OCI-LY3 (cell line): ENCODE data around the gene USP21.

Experiments used
- H2AFZ ChIP-seq: fragments of 200-600, 300-600 bp; shearing (Covaris generic); 2 replicates; pipeline ENCODE4 v1.6.0; 2014; ENCODE audit warnings: antibody characterized with exemption, low read depth, low read length
- H3K27ac ChIP-seq: fragments of 200-600, 300-600 bp; sonication (generic); 2 replicates; pipeline ENCODE4 v1.5.1; 2014; ENCODE audit warnings: mild to moderate bottlenecking, low read length, moderate library complexity, mixed read lengths
- H3K27me3 ChIP-seq: fragments of 200-600, 300-600 bp; sonication (generic); 2 replicates; pipeline ENCODE4 v1.6.1; 2014; ENCODE audit warnings: low read depth, low read length, mixed read lengths
- H3K36me3 ChIP-seq: fragments of 200-600, 300-600 bp; sonication (generic); replicated peaks from 2 replicates; pipeline ENCODE3; 2014; ENCODE audit warnings: low read depth, low read length, mixed read lengths
- H3K4me1 ChIP-seq: fragments of 300-600, 200-600 bp; sonication (generic); 2 replicates; pipeline ENCODE4 v1.6.1; 2014; ENCODE audit warnings: low read length, mixed read lengths
- H3K4me2 ChIP-seq: fragments of 200-600, 300-600 bp; sonication (generic); 2 replicates; pipeline ENCODE4 v1.6.1; 2014; ENCODE audit warnings: low read length, mixed read lengths
- H3K4me3 ChIP-seq: fragments of 300-600, 200-600 bp; sonication (generic); 2 replicates; pipeline ENCODE4 v1.5.1; 2014; ENCODE audit warnings: antibody characterized with exemption, mild to moderate bottlenecking, low read length, moderate library complexity
- H3K79me2 ChIP-seq: fragments of 300-600, 200-600 bp; shearing (Covaris generic); 2 replicates; pipeline ENCODE4 v1.6.1; 2014; ENCODE audit warnings: mild to moderate bottlenecking, low read length, mixed read lengths
- H3K9ac ChIP-seq: fragments of 300-600, 200-600 bp; shearing (Covaris generic); 2 replicates; pipeline ENCODE4 v1.6.0; 2014; ENCODE audit warnings: mild to moderate bottlenecking, low read length, moderate library complexity
- H3K9me3 ChIP-seq: fragments of 200-600, 300-600 bp; shearing (Covaris generic); 2 replicates; pipeline ENCODE4 v1.6.1; 2014; ENCODE audit warnings: low read length, mixed read lengths; ENCODE audit not compliant: insufficient read depth
- H4K20me1 ChIP-seq: fragments of 200-600, 300-600 bp; sonication (generic); 2 replicates; pipeline ENCODE4 v1.6.1; 2016; ENCODE audit warnings: low read length, mixed read lengths; ENCODE audit not compliant: insufficient read depth
- EZH2phosphoT487 ChIP-seq: fragments of 200-600 bp; shearing (Covaris generic); IDR thresholded peaks from 2 replicates; pipeline ENCODE4 v1.6.1; 2018; ENCODE audit warnings: antibody characterized with exemption, mixed run types, low read depth
- TF ChIP-seq, protein P1 (sequence below): fragments of 200-600, 300-600 bp; sonication (generic); IDR thresholded peaks from 2 replicates; pipeline ENCODE4 v1.5.1; 2014; ENCODE audit warnings: antibody characterized with exemption, low read length, low read depth

USP21 gene

DNA sequence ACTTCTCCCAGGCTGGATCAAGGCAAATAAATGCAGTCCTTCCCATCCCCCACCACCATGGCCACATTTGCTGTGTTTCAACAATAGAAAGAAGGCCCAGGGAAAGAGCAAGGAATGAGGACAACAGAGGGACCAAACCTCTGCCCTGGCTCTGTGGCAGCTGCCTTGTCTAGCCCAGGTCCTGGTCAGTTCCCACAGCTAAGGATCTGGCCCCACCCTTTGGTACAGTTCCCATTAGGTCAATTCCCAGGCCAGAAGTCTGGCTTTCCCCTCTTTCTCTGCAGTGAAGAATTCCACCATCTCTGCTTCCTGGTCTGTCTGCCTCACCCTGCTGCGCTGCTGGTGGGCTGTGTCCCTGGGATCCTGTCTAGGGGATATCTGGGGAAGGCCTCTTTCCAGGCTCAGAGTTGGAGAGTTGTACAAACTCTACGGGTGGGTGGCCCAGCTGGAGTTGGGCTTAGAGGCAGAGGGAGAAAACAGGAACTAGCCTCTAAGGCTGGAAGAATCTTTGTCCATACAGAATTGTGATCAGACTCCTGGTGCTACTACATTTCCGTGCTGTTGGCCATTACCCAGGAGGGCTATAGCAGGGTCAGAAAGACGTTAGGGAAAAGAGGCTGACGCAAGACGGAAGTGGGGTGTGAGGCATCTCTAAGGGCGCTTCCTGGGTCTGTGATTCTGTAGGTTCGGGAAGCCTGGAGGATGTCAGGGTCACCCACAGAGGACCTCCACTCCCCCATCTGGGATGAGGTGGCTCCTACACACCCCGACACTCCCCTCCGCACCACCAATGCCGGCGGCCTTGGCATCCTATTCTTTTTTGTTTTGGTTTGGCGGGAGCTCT, 41.9 kb downstream of the USP21 start:
- H3K9ac ChIP-seq, result peak overlapping the region; percentile 96
- H3K27me3 ChIP-seq, result no peaks in the 10 kb centered on the region
- no peaks in the 10 kb centered on the region for H4K20me1 ChIP-seq
- H3K4me1 ChIP-seq, result peaks cover 28% of the 10 kb centered on the region
- no peak for TF ChIP-seq EZH2phosphoT487
- TF ChIP-seq, protein P1, sequence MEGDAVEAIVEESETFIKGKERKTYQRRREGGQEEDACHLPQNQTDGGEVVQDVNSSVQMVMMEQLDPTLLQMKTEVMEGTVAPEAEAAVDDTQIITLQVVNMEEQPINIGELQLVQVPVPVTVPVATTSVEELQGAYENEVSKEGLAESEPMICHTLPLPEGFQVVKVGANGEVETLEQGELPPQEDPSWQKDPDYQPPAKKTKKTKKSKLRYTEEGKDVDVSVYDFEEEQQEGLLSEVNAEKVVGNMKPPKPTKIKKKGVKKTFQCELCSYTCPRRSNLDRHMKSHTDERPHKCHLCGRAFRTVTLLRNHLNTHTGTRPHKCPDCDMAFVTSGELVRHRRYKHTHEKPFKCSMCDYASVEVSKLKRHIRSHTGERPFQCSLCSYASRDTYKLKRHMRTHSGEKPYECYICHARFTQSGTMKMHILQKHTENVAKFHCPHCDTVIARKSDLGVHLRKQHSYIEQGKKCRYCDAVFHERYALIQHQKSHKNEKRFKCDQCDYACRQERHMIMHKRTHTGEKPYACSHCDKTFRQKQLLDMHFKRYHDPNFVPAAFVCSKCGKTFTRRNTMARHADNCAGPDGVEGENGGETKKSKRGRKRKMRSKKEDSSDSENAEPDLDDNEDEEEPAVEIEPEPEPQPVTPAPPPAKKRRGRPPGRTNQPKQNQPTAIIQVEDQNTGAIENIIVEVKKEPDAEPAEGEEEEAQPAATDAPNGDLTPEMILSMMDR, result no peak
- H3K9me3 ChIP-seq, result no peaks in the 10 kb centered on the region
- peaks cover 20% of the 10 kb centered on the region for H3K79me2 ChIP-seq
- H2AFZ ChIP-seq, result peak overlapping the region; percentile 84
- H3K36me3 ChIP-seq, result peaks cover 22% of the 10 kb centered on the region
- H3K4me3 ChIP-seq, result peak overlapping the region; percentile 91
- peak overlapping the region; percentile 86 for H3K4me2 ChIP-seq
- peak overlapping the region; percentile 62 for H3K27ac ChIP-seq

DNA sequence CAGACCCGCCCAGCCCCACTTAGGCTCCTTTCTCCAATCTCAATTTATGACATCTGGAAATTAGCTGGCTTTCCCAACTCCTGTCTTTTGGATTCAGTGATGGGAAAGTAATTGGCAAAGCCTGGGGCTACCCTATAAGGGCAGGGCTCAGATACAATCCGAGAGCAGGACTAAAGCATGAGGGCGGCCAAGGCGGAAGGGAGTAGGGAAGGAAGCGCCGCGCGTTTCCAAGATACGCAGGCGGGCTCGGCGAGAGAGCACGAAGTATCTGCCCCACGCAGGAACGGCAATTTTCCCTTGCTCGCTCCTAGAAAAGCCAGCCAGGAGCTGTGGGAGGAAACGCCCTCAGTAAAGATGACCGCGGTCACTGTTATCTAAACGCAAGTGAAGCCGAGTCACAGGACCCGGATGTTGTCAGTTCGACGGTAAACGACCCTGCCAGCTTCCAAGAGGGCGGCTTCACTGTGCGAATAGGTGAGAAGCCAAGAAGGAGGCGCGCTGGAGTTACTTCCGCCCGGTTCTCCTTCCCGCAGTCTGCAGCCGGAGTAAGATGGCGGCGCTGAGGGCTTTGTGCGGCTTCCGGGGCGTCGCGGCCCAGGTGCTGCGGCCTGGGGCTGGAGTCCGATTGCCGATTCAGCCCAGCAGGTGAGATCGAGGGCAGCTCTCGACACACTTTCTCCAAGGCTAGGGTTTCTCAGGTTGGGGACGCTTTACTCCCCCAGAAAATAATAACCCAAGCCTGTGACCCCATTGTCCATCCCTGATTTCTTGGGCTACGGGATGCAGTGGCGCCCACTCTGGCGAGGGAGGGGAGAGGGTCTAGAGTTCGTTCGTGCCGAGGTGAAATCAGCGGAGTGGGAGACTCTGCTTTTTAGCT, 42.8 kb downstream of the USP21 start, which contains the start of gene NDUFS2:
Gene NDUFS2, plus strand, starts transcription at position 532 of the 877 bp plus-strand sequence. Its CDS starts 19 bp downstream, at position 551.
- H3K4me2 ChIP-seq, result peak within 1 kb of the TSS; percentile 86
- peak within 1 kb of the TSS; percentile 62 for H3K27ac ChIP-seq
- no peaks in the 10 kb centered on the region for H3K27me3 ChIP-seq
- peaks cover 20% of the 10 kb centered on the region for H3K79me2 ChIP-seq
- peak within 1 kb of the TSS; percentile 96 for H3K9ac ChIP-seq
- no peaks in the 10 kb centered on the region for H3K9me3 ChIP-seq
- no peaks in the 10 kb centered on the region for H4K20me1 ChIP-seq
- TF ChIP-seq EZH2phosphoT487, result no peak
- TF ChIP-seq, protein P1, result peak; percentile 43
- H3K36me3 ChIP-seq, result peaks cover 30% of the 10 kb centered on the region
- peak within 1 kb of the TSS; percentile 84 for H2AFZ ChIP-seq
- peaks cover 28% of the 10 kb centered on the region for H3K4me1 ChIP-seq
- peak within 1 kb of the TSS; percentile 91 for H3K4me3 ChIP-seq

DNA sequence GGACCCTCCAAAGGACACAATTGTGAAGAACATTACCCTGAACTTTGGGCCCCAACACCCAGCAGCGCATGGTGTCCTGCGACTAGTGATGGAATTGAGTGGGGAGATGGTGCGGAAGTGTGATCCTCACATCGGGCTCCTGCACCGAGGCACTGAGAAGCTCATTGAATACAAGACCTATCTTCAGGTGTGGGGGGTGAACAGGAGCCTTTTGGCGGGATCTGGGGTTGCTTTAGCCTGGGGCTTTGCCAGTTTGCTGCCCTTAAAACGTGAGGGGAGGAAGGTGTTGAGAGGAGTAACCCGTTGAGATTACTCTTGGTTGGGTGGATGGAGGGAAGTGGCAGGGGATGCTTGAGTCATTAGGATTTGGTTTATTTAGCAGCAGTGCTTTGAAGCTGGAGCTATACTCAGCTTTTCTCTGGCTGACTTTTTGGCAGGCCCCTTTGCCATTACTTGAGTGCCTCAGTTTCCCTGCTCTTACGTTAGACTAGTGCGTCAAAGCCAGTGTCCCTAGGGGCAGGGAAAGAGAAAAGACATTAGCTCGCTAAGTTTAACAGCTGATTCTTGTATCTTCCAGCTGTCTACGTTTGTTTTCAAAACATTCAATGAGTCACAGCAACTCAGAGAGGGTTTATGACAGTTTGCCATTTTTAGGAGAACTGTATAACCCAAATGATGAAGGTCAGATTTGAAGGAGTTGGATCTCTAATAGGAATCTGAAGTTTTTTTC, 47.3 kb downstream of the USP21 start:
- H3K4me1 ChIP-seq, result peaks cover 14% of the 10 kb centered on the region
- H3K27ac ChIP-seq, result no peak overlapping the region
- no peak for TF ChIP-seq EZH2phosphoT487
- TF ChIP-seq, protein P1, result no peak
- no peaks in the 10 kb centered on the region for H3K9me3 ChIP-seq
- H2AFZ ChIP-seq, result no peak overlapping the region
- H3K36me3 ChIP-seq, result peaks cover 57% of the 10 kb centered on the region
- no peak overlapping the region for H3K4me2 ChIP-seq
- no peak overlapping the region for H3K4me3 ChIP-seq
- no peaks in the 10 kb centered on the region for H3K27me3 ChIP-seq
- no peaks in the 10 kb centered on the region for H4K20me1 ChIP-seq
- H3K9ac ChIP-seq, result no peak overlapping the region
- peaks cover 20% of the 10 kb centered on the region for H3K79me2 ChIP-seq
